GM12878 (cell line): ENCODE data around the gene MCCD1. TPM values are rescaled to one million over a fixed set of nuclear protein-coding genes. Genes with fewer than 3 reads are reported as not detected.

Source experiments
- BACH1 ChIP-seq: fragments of 450-650 bp; IDR thresholded peaks from 2 replicates; pipeline ENCODE4 v1.6.1; 2017; ENCODE audit warnings: mild to moderate bottlenecking, borderline replicate concordance
- BCL11A ChIP-seq: IDR thresholded peaks from 2 replicates; pipeline ENCODE4 v1.6.1; 2011; ENCODE audit warnings: low read depth, low read length
- BCLAF1 ChIP-seq: fragments of 450-650 bp; IDR thresholded peaks from 2 replicates; pipeline ENCODE4 v1.6.1; 2017; ENCODE audit warnings: antibody characterized with exemption, mild to moderate bottlenecking, moderate library complexity
- BRCA1 ChIP-seq: IDR thresholded peaks from 2 replicates; pipeline ENCODE4 v1.6.1; 2011; ENCODE audit warnings: low read depth, low read length, improper control_type of control experiment
- E2F4 ChIP-seq: IDR thresholded peaks from 2 replicates; pipeline ENCODE4 v1.6.1; 2012; ENCODE audit warnings: low read depth, low read length, improper control_type of control experiment
- EED ChIP-seq: sonication (generic); IDR thresholded peaks from 2 replicates; pipeline ENCODE4 v1.6.1; 2016; ENCODE audit warnings: antibody characterized with exemption, low read depth
- HDGF ChIP-seq: fragments of 450-650 bp; IDR thresholded peaks from 2 replicates; pipeline ENCODE4 v1.6.1; 2016; ENCODE audit warnings: antibody characterized with exemption
- IKZF1 ChIP-seq: fragments of 450-650 bp; conservative IDR thresholded peaks from 2 replicates; pipeline ENCODE4 v1.6.1; 2017; ENCODE audit warnings: antibody characterized with exemption, mild to moderate bottlenecking
- JUNB ChIP-seq: IDR thresholded peaks from 2 replicates; pipeline ENCODE4 v1.6.1; 2016; ENCODE audit warnings: antibody characterized with exemption, mild to moderate bottlenecking
- MEF2B ChIP-seq: fragments of 450-650 bp; IDR thresholded peaks from 2 replicates; pipeline ENCODE4 v1.6.1; 2018; ENCODE audit warnings: mild to moderate bottlenecking, moderate library complexity; ENCODE audit not compliant: partially characterized antibody, poor library complexity, severe bottlenecking
- NFYB ChIP-seq: IDR thresholded peaks from 2 replicates; pipeline ENCODE4 v1.6.1; 2011; ENCODE audit warnings: low read depth, mild to moderate bottlenecking, low read length, improper control_type of control experiment, moderate library complexity; ENCODE audit not compliant: insufficient read depth
- NR2C2 ChIP-seq: IDR thresholded peaks from 2 replicates; pipeline ENCODE4 v1.6.1; 2011; ENCODE audit warnings: borderline replicate concordance, low read depth; ENCODE audit not compliant: control insufficient read depth, insufficient read length
- PBX3 ChIP-seq: IDR thresholded peaks from 2 replicates; pipeline ENCODE4 v1.6.1; 2011; ENCODE audit warnings: mild to moderate bottlenecking, low read depth, low read length, moderate library complexity; ENCODE audit not compliant: insufficient replicate concordance
- POLR2A ChIP-seq: IDR thresholded peaks from 2 replicates; pipeline ENCODE4 v1.6.1; 2011; ENCODE audit warnings: low read depth, mild to moderate bottlenecking, low read length
- POLR2AphosphoS2 ChIP-seq: IDR thresholded peaks from 2 replicates; pipeline ENCODE4 v1.6.1; 2011; ENCODE audit warnings: low read depth, mild to moderate bottlenecking, low read length, improper control_type of control experiment, moderate library complexity
- RCOR1 ChIP-seq: conservative IDR thresholded peaks from 2 replicates; pipeline ENCODE4 v1.6.1; 2012; ENCODE audit warnings: low read depth, low read length, improper control_type of control experiment
- RFX5 ChIP-seq: IDR thresholded peaks from 2 replicates; pipeline ENCODE4 v1.6.1; 2011; ENCODE audit warnings: low read depth, low read length, improper control_type of control experiment
- SMAD1 ChIP-seq: fragments of 450-650 bp; IDR thresholded peaks from 2 replicates; pipeline ENCODE4 v1.6.1; 2018; ENCODE audit warnings: mild to moderate bottlenecking, low read depth; ENCODE audit not compliant: partially characterized antibody
- SP1 ChIP-seq: IDR thresholded peaks from one replicate; pipeline ENCODE4 v1.6.1; 2011; ENCODE audit warnings: low read depth, low read length
- SREBF2 ChIP-seq: IDR thresholded peaks from 2 replicates; pipeline ENCODE4 v1.6.1; 2012; ENCODE audit warnings: mild to moderate bottlenecking, low read length
- STAT3 ChIP-seq: IDR thresholded peaks from 2 replicates; pipeline ENCODE4 v1.6.1; 2011; ENCODE audit warnings: low read depth, low read length, improper control_type of control experiment
- TBL1XR1 ChIP-seq: IDR thresholded peaks from 2 replicates; pipeline ENCODE4 v1.6.1; 2012; ENCODE audit warnings: low read depth, low read length, improper control_type of control experiment
- YBX1 ChIP-seq: fragments of 450-650 bp; IDR thresholded peaks from 2 replicates; pipeline ENCODE4 v1.6.1; 2016; ENCODE audit warnings: antibody characterized with exemption
- ZNF592 ChIP-seq: fragments of 450-650 bp; IDR thresholded peaks from 2 replicates; pipeline ENCODE4 v1.6.1; 2017; ENCODE audit warnings: mild to moderate bottlenecking, moderate library complexity
- ZZZ3 ChIP-seq: IDR thresholded peaks from 2 replicates; pipeline ENCODE4 v1.6.1; 2011; ENCODE audit warnings: low read depth; ENCODE audit not compliant: control insufficient read depth, insufficient read length
- polyA plus RNA-seq, 11 experiments: library from polyadenylated mRNA; depleted of rRNA in 4 of 11; unstranded in 6 of 11; stranded (reverse) in 5 of 11; fragments of >200 nt; fragmentation: Nextera tagmentation in 4 of 11; fragmentation: Illumina TruSeq in 1 of 11; extraction: Ambion mirVana in 4 of 11; extraction: Trizol in 1 of 11; gene quantifications; 1 replicate in 1 of 11; 2 replicates in 10 of 11; pipeline versions ENCODE4 v1.2.1 to v1.2.3, GENCODE V29; 2011 to 2016; ENCODE audit warnings: inconsistent platforms in 2 of 11, missing spikeins in 2 of 11, low read depth in 1 of 11
- total RNA-seq, 4 experiments: library from RNA; depleted of rRNA in 3 of 4; stranded (reverse); fragments of >200 nt in 3 of 4; fragmentation: Illumina TruSeq in 1 of 4; extraction: Trizol in 1 of 4; gene quantifications; 2 replicates each; pipeline versions ENCODE4 v1.2.1 to v1.2.3, GENCODE V29; 2013 to 2021

The MCCD1 gene
- total and polyA plus RNA-seq, 10 of the 15 experiments (the other 5 are each of a cell fraction or from before 2014, with no cell fraction given) = not detected

- TF ChIP-seq IKZF1 = peak; percentile 95
- TF ChIP-seq BACH1 = peak; percentile 25; the same call in 1 of the 2 replicates
- TF ChIP-seq EED = peak; percentile 98
- no peak for TF ChIP-seq SMAD1
- TF ChIP-seq BCLAF1 = no peak
- TF ChIP-seq TBL1XR1 = peak; percentile 86
- no peak for TF ChIP-seq STAT3
- TF ChIP-seq BCL11A = peak; percentile 82
- no peak for TF ChIP-seq POLR2A
- TF ChIP-seq E2F4 = no peak
- TF ChIP-seq MEF2B = peak; percentile 67
- no peak for TF ChIP-seq SREBF2
- no peak for TF ChIP-seq NFYB
- no peak for TF ChIP-seq ZZZ3
- TF ChIP-seq HDGF = peak; percentile 93; the same call in 1 of the 2 replicates
- no peak for TF ChIP-seq YBX1
- TF ChIP-seq SP1 = peak; percentile 57
- peak; percentile 42 for TF ChIP-seq JUNB
- no peak for TF ChIP-seq PBX3
- no peak for TF ChIP-seq RCOR1
- TF ChIP-seq POLR2AphosphoS2 = no peak
- TF ChIP-seq RFX5 = no peak
- no peak for TF ChIP-seq NR2C2
- TF ChIP-seq ZNF592 = no peak
- no peak for TF ChIP-seq BRCA1
Measured at GRCh38 chr6:31568537-31568961, 39.8 kb downstream of the MCCD1 start (continued).
